ENCODE measurements around the gene C1S. TPM values are rescaled to one million over a fixed set of nuclear protein-coding genes. Genes with fewer than 3 reads are reported as not detected.
A peak's percentile ranks its signal among the peaks of the same experiment; 100 is the strongest.

C1S gene
- total and polyA plus RNA-seq, 2 experiments from 2014 or later, result 195 to 200 TPM

- no peak overlapping the region for H3K9ac ChIP-seq
- no peaks in the 10 kb centered on the region for H3K27me3 ChIP-seq (replicated peaks; ENCODE audit: insufficient read depth)
- H3K27ac ChIP-seq, result no peak overlapping the region
- peaks cover 12% of the 10 kb centered on the region for H3K79me2 ChIP-seq (ENCODE audit: insufficient read depth)
- peaks cover 4% of the 10 kb centered on the region for H3K4me1 ChIP-seq (ENCODE audit: insufficient read depth)
- H3K36me3 ChIP-seq (ENCODE audit: low read depth), result no peaks in the 10 kb centered on the region; the same call in 1 of the 2 replicates
- peak; percentile 57 for DNase-seq
- H3K4me2 ChIP-seq (ENCODE audit: unreplicated experiment), result peak overlapping the region; percentile 18
- H3K4me3 ChIP-seq, result no peak overlapping the region
- in situ Hi-C loops (cut with MboI), result loop anchor here (10.0 kb wide), 1 partner anchor 169 kb away; the partner anchor contains the start of genes C12orf57 and RNU7-1
- H3K9me3 ChIP-seq (ENCODE audit: low read depth), result no peaks in the 10 kb centered on the region
- no peaks in the 10 kb centered on the region for H3F3A ChIP-seq (ENCODE audit: insufficient read depth)
- no peaks in the 10 kb centered on the region for H3K9me2 ChIP-seq (ENCODE audit: insufficient read depth)
- no peaks in the 10 kb centered on the region for H4K20me1 ChIP-seq (ENCODE audit: insufficient read depth)
- 15 to 22% methylated on average over 5 of the region's 5 CpGs for WGBS, 2 experiments (ENCODE audit: low coverage in 1 of 2, low lambda C conversion rate in 2 of 2, missing lambda C conversion rate in 2 of 2)
- no peak overlapping the region for H2AFZ ChIP-seq
- TF ChIP-seq EZH2phosphoT487 (IDR thresholded peaks at IDR 0.05; ENCODE audit: insufficient read depth, low read depth) (no peak), EZH2 (IDR thresholded peaks at IDR 0.05; ENCODE audit: insufficient read depth, poor library complexity, severe bottlenecking) (no peak)
These were observed 52.9 kb downstream of the C1S start for GRCh38 chr12:7113389-7113871.

GRCh38 chr12:7114008-7114407 lies 53.5 kb downstream of the C1S start:
- TF ChIP-seq EZH2phosphoT487 (IDR thresholded peaks at IDR 0.05; ENCODE audit: insufficient read depth, low read depth) (no peak), EZH2 (IDR thresholded peaks at IDR 0.05; ENCODE audit: insufficient read depth, poor library complexity, severe bottlenecking) (no peak)
- H3K9me3 ChIP-seq (ENCODE audit: low read depth), result no peaks in the 10 kb centered on the region
- H3K27ac ChIP-seq, result no peak overlapping the region
- peaks cover 9% of the 10 kb centered on the region; the same call in 1 of the 2 replicates for H3K79me2 ChIP-seq (ENCODE audit: insufficient read depth)
- H3K9me2 ChIP-seq (ENCODE audit: insufficient read depth), result no peaks in the 10 kb centered on the region
- H3K27me3 ChIP-seq (replicated peaks; ENCODE audit: insufficient read depth), result no peaks in the 10 kb centered on the region
- H3K9ac ChIP-seq, result no peak overlapping the region
- H3F3A ChIP-seq (ENCODE audit: insufficient read depth), result no peaks in the 10 kb centered on the region
- in situ Hi-C loops (cut with MboI), result loop anchor here (10.0 kb wide), 1 partner anchor 169 kb away; the partner anchor contains the start of genes C12orf57 and RNU7-1
- no peaks in the 10 kb centered on the region; the same call in 1 of the 2 replicates for H3K36me3 ChIP-seq (ENCODE audit: low read depth)
- DNase-seq, result no peak
- H2AFZ ChIP-seq, result no peak overlapping the region
- no peak overlapping the region for H3K4me3 ChIP-seq
- H3K4me2 ChIP-seq (ENCODE audit: unreplicated experiment), result no peak overlapping the region
- WGBS, 2 experiments (ENCODE audit: low coverage in 1 of 2, low lambda C conversion rate in 2 of 2, missing lambda C conversion rate in 2 of 2), result 79 to 82% methylated on average over 11 of the region's 11 CpGs
- peaks cover 4% of the 10 kb centered on the region for H3K4me1 ChIP-seq (ENCODE audit: insufficient read depth)
- H4K20me1 ChIP-seq (ENCODE audit: insufficient read depth), result no peaks in the 10 kb centered on the region

- Histone ChIP-seq H3K4me1 (ENCODE audit: insufficient read depth) (no peaks in the 10 kb centered on the region), H3K9me2 (ENCODE audit: insufficient read depth) (no peaks in the 10 kb centered on the region), H3K27ac (no peak overlapping the region), H3K36me3 (ENCODE audit: low read depth) (no peaks in the 10 kb centered on the region; the same call in 1 of the 2 replicates), H3K27me3 (replicated peaks; ENCODE audit: insufficient read depth) (no peaks in the 10 kb centered on the region), H3K79me2 (ENCODE audit: insufficient read depth) (peaks cover 2% of the 10 kb centered on the region; the same call in 1 of the 2 replicates), H3K9ac (no peak overlapping the region), H3F3A (ENCODE audit: insufficient read depth) (no peaks in the 10 kb centered on the region), H2AFZ (no peak overlapping the region), H3K9me3 (ENCODE audit: low read depth) (no peaks in the 10 kb centered on the region), H3K4me2 (ENCODE audit: unreplicated experiment) (no peak overlapping the region), H4K20me1 (ENCODE audit: insufficient read depth) (no peaks in the 10 kb centered on the region), H3K4me3 (no peak overlapping the region)
- 79 to 86% methylated on average over 6 of the region's 6 CpGs for WGBS, 2 experiments (ENCODE audit: low coverage in 1 of 2, low lambda C conversion rate in 2 of 2, missing lambda C conversion rate in 2 of 2)
- DNase-seq, result no peak
- in situ Hi-C loops (cut with MboI), result loop anchor here (10.0 kb wide), 1 partner anchor 170 kb away; the partner anchor contains the start of genes C12orf57 and RNU7-1
- no peak for TF ChIP-seq EZH2phosphoT487 (IDR thresholded peaks at IDR 0.05; ENCODE audit: insufficient read depth, low read depth)
- TF ChIP-seq EZH2 (IDR thresholded peaks at IDR 0.05; ENCODE audit: insufficient read depth, poor library complexity, severe bottlenecking), result no peak
These were observed 54.3 kb downstream of the C1S start for GRCh38 chr12:7114851-7115250.

- Histone ChIP-seq H3K4me2 (ENCODE audit: unreplicated experiment) (no peak overlapping the region), H3K27me3 (replicated peaks; ENCODE audit: insufficient read depth) (no peaks in the 10 kb centered on the region), H3K27ac (no peak overlapping the region), H3K4me3 (no peak overlapping the region), H3K79me2 (ENCODE audit: insufficient read depth) (no peaks in the 10 kb centered on the region), H3F3A (ENCODE audit: insufficient read depth) (no peaks in the 10 kb centered on the region), H3K9me3 (ENCODE audit: low read depth) (no peaks in the 10 kb centered on the region), H2AFZ (no peak overlapping the region), H4K20me1 (ENCODE audit: insufficient read depth) (no peaks in the 10 kb centered on the region), H3K36me3 (ENCODE audit: low read depth) (no peaks in the 10 kb centered on the region; the same call in 1 of the 2 replicates), H3K9me2 (ENCODE audit: insufficient read depth) (no peaks in the 10 kb centered on the region), H3K9ac (no peak overlapping the region), H3K4me1 (ENCODE audit: insufficient read depth) (no peaks in the 10 kb centered on the region)
- WGBS, 2 experiments (ENCODE audit: low coverage in 1 of 2, low lambda C conversion rate in 2 of 2, missing lambda C conversion rate in 2 of 2), result 82 to 89% methylated on average over 3 of the region's 3 CpGs
- TF ChIP-seq EZH2phosphoT487 (IDR thresholded peaks at IDR 0.05; ENCODE audit: insufficient read depth, low read depth) (no peak), EZH2 (IDR thresholded peaks at IDR 0.05; ENCODE audit: insufficient read depth, poor library complexity, severe bottlenecking) (no peak)
- no peak for DNase-seq
- in situ Hi-C loops (cut with MboI), result loop anchor here (10.0 kb wide), 1 partner anchor 171 kb away; the partner anchor contains the start of genes C12orf57 and RNU7-1
These were observed 55.7 kb downstream of the C1S start for GRCh38 chr12:7116196-7116595.
